Mesendoderm (in vitro differentiated cells): ENCODE results near the gene MYO1B.

Experiments used
- DNase-seq: peaks from one replicate; pipeline ENCODE4 v3.0.0; 2013
- H2AK5ac ChIP-seq: 2 replicates; pipeline ENCODE4 v1.6.1; 2013; ENCODE audit warnings: low read length, inconsistent platforms
- H2BK120ac ChIP-seq: 2 replicates; pipeline ENCODE4 v1.6.1; 2013; ENCODE audit warnings: low read depth, mild to moderate bottlenecking, low read length, moderate library complexity, mixed read lengths
- H2BK15ac ChIP-seq: replicated peaks from 2 replicates; pipeline ENCODE4 v1.6.1; 2013; ENCODE audit warnings: low read depth, mild to moderate bottlenecking, moderate library complexity
- H2BK5ac ChIP-seq: 2 replicates; pipeline ENCODE4 v1.6.1; 2013; ENCODE audit warnings: low read length, inconsistent platforms
- H3K18ac ChIP-seq: 2 replicates; pipeline ENCODE4 v1.6.1; 2013; ENCODE audit warnings: mild to moderate bottlenecking, low read length, mixed read lengths
- H3K23ac ChIP-seq: one replicate; pipeline ENCODE4 v1.6.1; 2013; ENCODE audit warnings: low read length
- H3K27ac ChIP-seq: 2 replicates; pipeline ENCODE4 v1.5.1; 2013; ENCODE audit warnings: low read depth, mild to moderate bottlenecking, inconsistent platforms, low read length, moderate library complexity
- H3K27me3 ChIP-seq: 2 replicates; pipeline ENCODE4 v1.6.1; 2013; ENCODE audit warnings: low read length, control low read depth, mild to moderate bottlenecking, inconsistent platforms; ENCODE audit not compliant: insufficient read depth, poor library complexity
- H3K36me3 ChIP-seq: 2 replicates; pipeline ENCODE4 v1.6.1; 2013; ENCODE audit warnings: low read length, inconsistent platforms; ENCODE audit not compliant: control insufficient read depth, insufficient read depth
- H3K4ac ChIP-seq: one replicate; pipeline ENCODE4 v1.6.1; 2013; ENCODE audit warnings: low read depth, mild to moderate bottlenecking, low read length, moderate library complexity
- H3K4me1 ChIP-seq: 2 replicates; pipeline ENCODE4 v1.6.1; 2013; ENCODE audit warnings: low read depth, low read length, inconsistent platforms; ENCODE audit not compliant: control insufficient read depth
- H3K4me2 ChIP-seq: 2 replicates; pipeline ENCODE4 v1.6.1; 2013; ENCODE audit warnings: low read length
- H3K4me3 ChIP-seq: 2 replicates; pipeline ENCODE4 v1.5.1; 2013; ENCODE audit warnings: mild to moderate bottlenecking, low read length
- H3K56ac ChIP-seq: one replicate; pipeline ENCODE4 v1.6.1; 2013; ENCODE audit warnings: low read length
- H3K79me1 ChIP-seq: 2 replicates; pipeline ENCODE4 v1.6.1; 2013; ENCODE audit warnings: low read length, inconsistent platforms
- H3K79me2 ChIP-seq: 2 replicates; pipeline ENCODE4 v1.6.1; 2013; ENCODE audit warnings: mild to moderate bottlenecking, low read length; ENCODE audit not compliant: control insufficient read depth, insufficient read depth
- H3K9ac ChIP-seq: 2 replicates; pipeline ENCODE4 v1.6.1; 2013; ENCODE audit warnings: low read length, inconsistent platforms
- H4K5ac ChIP-seq: one replicate; pipeline ENCODE4 v1.6.1; 2013; ENCODE audit warnings: low read length
- H4K8ac ChIP-seq: one replicate; pipeline ENCODE4 v1.6.1; 2013; ENCODE audit warnings: low read depth, mild to moderate bottlenecking, control low read depth, low read length, moderate library complexity
- WGBS: extraction: QIAGEN DNeasy Blood & Tissue Kit; methylation state at CpG from one replicate; pipeline ENCODE4 v1.1.7; 2013; ENCODE audit warnings: low lambda C conversion rate, missing lambda C conversion rate; ENCODE audit not compliant: insufficient coverage; ENCODE audit errors: extremely low coverage; 5-methylcytosine and 5-hydroxymethylcytosine counted together

MYO1B gene

GRCh38 chr2:191262436-191262835, 17.2 kb downstream of the MYO1B start:
- Histone ChIP-seq H2AK5ac (no peak overlapping the region), H2BK5ac (no peak overlapping the region), H3K27me3 (no peaks in the 10 kb centered on the region), H3K23ac (no peak overlapping the region), H3K56ac (no peak overlapping the region), H2BK120ac (no peak overlapping the region), H3K27ac (no peak overlapping the region), H3K4me1 (peaks cover 4% of the 10 kb centered on the region), H4K5ac (no peak overlapping the region), H3K79me1 (peaks cover 31% of the 10 kb centered on the region), H3K4me2 (no peak overlapping the region), H3K4me3 (no peak overlapping the region), H4K8ac (no peak overlapping the region), H2BK15ac (no peak overlapping the region), H3K4ac (no peak overlapping the region), H3K9ac (no peak overlapping the region), H3K79me2 (peaks cover 66% of the 10 kb centered on the region), H3K18ac (no peak overlapping the region), H3K36me3 (no peaks in the 10 kb centered on the region)
- no CpG with 5 or more reads among the region's 5 CpGs for WGBS
- DNase-seq, result no peak

- no CpG with 5 or more reads among the region's 2 CpGs for WGBS
- Histone ChIP-seq H3K27me3 (no peaks in the 10 kb centered on the region), H3K36me3 (no peaks in the 10 kb centered on the region), H3K9ac (no peak overlapping the region), H2AK5ac (no peak overlapping the region), H4K5ac (no peak overlapping the region), H3K27ac (no peak overlapping the region), H2BK120ac (no peak overlapping the region), H3K23ac (no peak overlapping the region), H3K4me1 (peaks cover 4% of the 10 kb centered on the region), H3K56ac (no peak overlapping the region), H4K8ac (no peak overlapping the region), H3K18ac (no peak overlapping the region), H3K4ac (no peak overlapping the region), H3K4me3 (no peak overlapping the region), H3K79me2 (peaks cover 70% of the 10 kb centered on the region), H3K4me2 (no peak overlapping the region), H2BK15ac (no peak overlapping the region), H2BK5ac (no peak overlapping the region), H3K79me1 (peaks cover 35% of the 10 kb centered on the region)
- no peak for DNase-seq
Measured at GRCh38 chr2:191263050-191263449, 17.8 kb downstream of the MYO1B start.

DNA sequence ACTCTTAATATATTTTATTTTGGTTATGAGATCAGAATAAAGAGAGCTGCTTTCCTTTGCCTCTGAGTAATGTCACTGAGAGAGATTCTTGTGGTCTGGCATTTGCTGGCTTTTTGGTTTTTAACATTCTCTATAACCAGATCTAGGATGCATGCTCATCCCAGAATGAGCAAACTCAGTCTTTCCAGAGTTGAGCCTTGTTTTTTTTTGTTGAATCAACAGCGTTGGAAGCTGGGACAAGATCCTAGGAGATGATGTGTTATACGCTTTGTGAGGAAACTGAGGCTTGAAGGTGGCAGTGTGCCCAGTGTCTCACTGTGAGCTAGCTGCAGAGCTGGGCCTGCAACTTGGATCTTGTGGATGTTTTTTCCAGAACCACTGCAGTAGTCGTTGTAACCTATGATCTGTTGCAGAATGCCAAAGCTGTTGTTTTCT, 19.5 kb downstream of the MYO1B start:
- Histone ChIP-seq H3K27me3 (no peaks in the 10 kb centered on the region), H3K9ac (no peak overlapping the region), H3K36me3 (no peaks in the 10 kb centered on the region), H2BK120ac (no peak overlapping the region), H3K23ac (no peak overlapping the region), H3K27ac (no peak overlapping the region), H2BK5ac (no peak overlapping the region), H3K4me1 (peaks cover 4% of the 10 kb centered on the region), H3K4ac (no peak overlapping the region), H2AK5ac (no peak overlapping the region), H3K4me2 (no peak overlapping the region), H3K79me2 (peaks cover 70% of the 10 kb centered on the region), H3K56ac (no peak overlapping the region), H4K5ac (no peak overlapping the region), H3K18ac (no peak overlapping the region), H3K79me1 (peaks cover 37% of the 10 kb centered on the region), H4K8ac (no peak overlapping the region), H3K4me3 (no peak overlapping the region), H2BK15ac (no peak overlapping the region)
- no CpG with 5 or more reads among the region's 3 CpGs for WGBS
- no peak for DNase-seq

DNA sequence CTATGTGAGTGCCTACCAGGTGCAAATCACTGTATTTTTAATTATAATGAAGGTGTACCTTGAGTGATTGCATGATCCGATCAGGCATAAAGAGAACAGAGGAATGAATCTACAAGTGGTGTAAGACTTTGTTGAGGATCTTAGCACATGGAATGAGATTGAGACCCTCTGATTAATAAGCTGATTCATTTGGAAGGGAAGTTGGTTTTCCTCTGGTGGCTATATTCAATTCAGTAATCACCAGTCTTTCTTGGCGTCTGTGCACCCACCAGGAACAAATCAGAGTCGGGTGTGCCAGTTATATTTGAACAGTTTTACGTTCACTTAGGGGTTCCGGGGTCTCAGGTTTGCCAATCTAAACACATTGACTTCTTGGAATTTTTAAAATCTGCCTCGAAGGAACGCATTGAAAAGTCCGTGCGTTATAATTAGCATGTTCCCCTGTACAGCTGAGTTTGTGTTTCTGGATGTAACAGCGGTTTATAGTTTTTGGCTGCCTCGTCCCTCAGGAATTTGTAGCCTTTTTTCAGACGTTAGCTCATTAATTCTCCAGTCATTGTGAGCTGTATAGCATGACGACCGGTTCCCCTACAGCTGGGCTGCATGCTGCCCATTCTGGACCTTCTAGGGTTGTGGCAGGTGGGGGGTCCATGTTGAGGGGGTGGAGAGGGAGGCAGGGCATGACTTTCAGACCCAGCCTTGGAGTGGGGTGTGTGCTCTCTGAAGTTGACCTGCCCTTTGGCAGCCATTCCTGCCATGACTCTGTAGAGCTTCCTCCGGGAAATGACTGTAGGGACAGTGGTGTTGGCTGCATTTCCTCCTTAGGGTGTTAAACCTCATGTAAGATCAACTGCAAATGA, 20.3 kb downstream of the MYO1B start:
- H2BK5ac ChIP-seq, result no peak overlapping the region
- H3K27me3 ChIP-seq, result no peaks in the 10 kb centered on the region
- no peak overlapping the region for H3K4me3 ChIP-seq
- H3K4me2 ChIP-seq, result no peak overlapping the region
- H3K23ac ChIP-seq, result no peak overlapping the region
- no peak overlapping the region for H2BK15ac ChIP-seq
- no peak overlapping the region for H4K5ac ChIP-seq
- peak overlapping the region; percentile 41 for H3K18ac ChIP-seq
- no peak overlapping the region for H4K8ac ChIP-seq
- DNase-seq, result no peak
- no peak overlapping the region for H3K4ac ChIP-seq
- no peak overlapping the region for H3K56ac ChIP-seq
- no peak overlapping the region for H2BK120ac ChIP-seq
- H3K4me1 ChIP-seq, result peaks cover 6% of the 10 kb centered on the region
- no peak overlapping the region for H2AK5ac ChIP-seq
- peaks cover 73% of the 10 kb centered on the region for H3K79me2 ChIP-seq
- H3K79me1 ChIP-seq, result peaks cover 37% of the 10 kb centered on the region
- H3K36me3 ChIP-seq, result no peaks in the 10 kb centered on the region
- H3K27ac ChIP-seq, result no peak overlapping the region
- H3K9ac ChIP-seq, result no peak overlapping the region
- no CpG with 5 or more reads among the region's 15 CpGs for WGBS

DNA sequence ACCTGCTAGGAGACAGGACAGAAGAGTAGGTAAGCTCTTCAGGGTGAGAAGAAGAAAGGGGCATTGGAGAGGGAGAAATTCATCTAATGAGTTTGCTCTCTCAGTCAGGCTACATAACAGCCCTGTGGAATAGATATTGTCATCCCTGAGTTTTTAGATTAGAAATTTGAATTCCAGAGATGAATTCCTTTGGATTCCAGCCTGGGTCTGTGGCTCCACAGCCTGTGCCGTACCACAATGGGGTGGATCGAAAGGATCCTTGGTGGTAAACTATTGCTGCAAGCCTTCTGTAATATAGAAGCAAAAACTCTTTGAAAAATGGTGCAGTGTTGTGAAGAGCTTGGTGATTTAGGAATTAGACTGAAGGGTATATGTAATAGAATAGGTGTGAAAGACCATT, 21.0 kb downstream of the MYO1B start:
- no peaks in the 10 kb centered on the region for H3K27me3 ChIP-seq

More for the DNA sequence above, 21.0 kb downstream of the MYO1B start:
- no peak overlapping the region for H2BK5ac ChIP-seq
- no peak overlapping the region for H2BK15ac ChIP-seq
- no peak for DNase-seq
- no peak overlapping the region for H2AK5ac ChIP-seq
- H3K36me3 ChIP-seq, result no peaks in the 10 kb centered on the region
- H3K79me2 ChIP-seq, result peaks cover 78% of the 10 kb centered on the region
- H3K79me1 ChIP-seq, result peaks cover 42% of the 10 kb centered on the region
- no peak overlapping the region for H4K5ac ChIP-seq
- no peak overlapping the region for H3K56ac ChIP-seq
- H2BK120ac ChIP-seq, result no peak overlapping the region
- H3K23ac ChIP-seq, result no peak overlapping the region
- no peak overlapping the region for H3K4me3 ChIP-seq
- no peak overlapping the region for H3K4me2 ChIP-seq
- WGBS, result no CpG with 5 or more reads among the region's 2 CpGs
- peaks cover 8% of the 10 kb centered on the region for H3K4me1 ChIP-seq
- no peak overlapping the region for H3K18ac ChIP-seq
- no peak overlapping the region for H3K9ac ChIP-seq
- H3K4ac ChIP-seq, result no peak overlapping the region
- no peak overlapping the region for H3K27ac ChIP-seq
- H4K8ac ChIP-seq, result no peak overlapping the region
